WTC11 (cell line): ENCODE data around the gene GLG1. TPM values are rescaled to one million over a fixed set of nuclear protein-coding genes. Genes with fewer than 3 reads are reported as not detected.

Source experiments
- ATAC-seq: fragments of 200-7000 bp; cut with Tn5 transposase; 2 replicates; pipeline ENCODE4 v1.10.0; 2021; ENCODE audit warnings: mild to moderate bottlenecking, moderate library complexity
- CTCF ChIA-PET: fragments of 300-600 bp; sonication (Branson Sonifier 250); formaldehyde crosslinking; loops from one replicate; lab custom pipeline; 2021; ENCODE audit warnings: antibody characterized with exemption; lab: Charles Lee
- POLR2A ChIA-PET: fragments of 350-600 bp; sonication (Branson Sonifier 250); formaldehyde crosslinking; loops from one replicate; lab custom pipeline; 2021; ENCODE audit warnings: antibody characterized with exemption; lab: Charles Lee
- DNase-seq: peaks from one replicate; pipeline ENCODE4 v3.0.0; 2021; ENCODE audit warnings: low spot score
- H3K27ac Mint-ChIP-seq: 2 replicates; pipeline ENCODE4 v1.8.0; 2021; ENCODE audit warnings: mixed read lengths
- H3K27me3 Mint-ChIP-seq: 2 replicates; pipeline ENCODE4 v1.8.0; 2021; ENCODE audit warnings: low read depth, mild to moderate bottlenecking, moderate library complexity, mixed read lengths
- H3K36me3 Mint-ChIP-seq: 2 replicates; pipeline ENCODE4 v1.8.0; 2021; ENCODE audit warnings: mixed read lengths
- H3K4me1 Mint-ChIP-seq: 2 replicates; pipeline ENCODE4 v1.8.0; 2022; ENCODE audit warnings: mixed read lengths
- H3K4me3 Mint-ChIP-seq: 2 replicates; pipeline ENCODE4 v1.8.0; 2021; ENCODE audit warnings: mild to moderate bottlenecking, moderate library complexity, mixed read lengths
- H3K9me3 Mint-ChIP-seq: 2 replicates; pipeline ENCODE4 v1.8.0; 2021; ENCODE audit warnings: mixed read lengths
- CREB1 ChIP-seq: sonication (generic); formaldehyde crosslinking; IDR thresholded peaks from 2 replicates; pipeline ENCODE4 v1.8.0; 2023; ENCODE audit warnings: mild to moderate bottlenecking, missing genetic modification reagents
- EMX1 ChIP-seq: fragments of 250-450 bp; sonication (Bioruptor Pico); IDR thresholded peaks from 2 replicates; pipeline ENCODE4 v1.8.0; 2021; ENCODE audit warnings: mild to moderate bottlenecking
- ESRRA ChIP-seq: sonication (generic); formaldehyde crosslinking; IDR thresholded peaks from 2 replicates; pipeline ENCODE4 v1.8.1; 2022; ENCODE audit warnings: mild to moderate bottlenecking, missing genetic modification reagents, borderline replicate concordance
- FOXJ3 ChIP-seq: sonication (generic); formaldehyde crosslinking; IDR thresholded peaks from 2 replicates; pipeline ENCODE4 v1.9.0; 2021; ENCODE audit warnings: missing genetic modification reagents, mild to moderate bottlenecking, borderline replicate concordance
- FOXK1 ChIP-seq: sonication (generic); formaldehyde crosslinking; IDR thresholded peaks from 2 replicates; pipeline ENCODE4 v1.8.0; 2022; ENCODE audit warnings: mild to moderate bottlenecking, moderate library complexity, missing genetic modification reagents
- GTF2I ChIP-seq: fragments of 250-450 bp; sonication (Bioruptor Pico); conservative IDR thresholded peaks from 2 replicates; pipeline ENCODE4 v1.4.0; 2021; ENCODE audit warnings: mild to moderate bottlenecking
- HMGA2 ChIP-seq: fragments of 250-450 bp; sonication (Bioruptor Pico); IDR thresholded peaks from 2 replicates; pipeline ENCODE4 v1.4.0; 2021; ENCODE audit warnings: mild to moderate bottlenecking, moderate library complexity
- NFYB ChIP-seq: sonication (generic); formaldehyde crosslinking; conservative IDR thresholded peaks from 2 replicates; pipeline ENCODE4 v1.8.0; 2022; ENCODE audit warnings: low read depth, missing genetic modification reagents
- NR3C1 ChIP-seq: sonication (generic); formaldehyde crosslinking; conservative IDR thresholded peaks from 2 replicates; pipeline ENCODE4 v1.8.1; 2023; ENCODE audit warnings: low read depth, mild to moderate bottlenecking, missing genetic modification reagents
- RORB ChIP-seq: fragments of 250-450 bp; sonication (Bioruptor Pico); IDR thresholded peaks from 2 replicates; pipeline ENCODE4 v1.9.0; 2021; ENCODE audit warnings: mild to moderate bottlenecking
- SMAD3 ChIP-seq: sonication (generic); formaldehyde crosslinking; IDR thresholded peaks from 2 replicates; pipeline ENCODE4 v1.8.0; 2022; ENCODE audit warnings: missing genetic modification reagents, mild to moderate bottlenecking, borderline replicate concordance
- SMAD4 ChIP-seq: sonication (generic); formaldehyde crosslinking; IDR thresholded peaks from 2 replicates; pipeline ENCODE4 v1.8.0; 2022; ENCODE audit warnings: mild to moderate bottlenecking, missing genetic modification reagents
- ZNF416 ChIP-seq: fragments of 250-450 bp; sonication (Bioruptor Pico); IDR thresholded peaks from 2 replicates; pipeline ENCODE4 v1.9.0; 2021; ENCODE audit warnings: mild to moderate bottlenecking, inconsistent platforms
- ZNF423 ChIP-seq: fragments of 250-450 bp; sonication (Bioruptor Pico); IDR thresholded peaks from 2 replicates; pipeline ENCODE4 v2.1.2; 2022; ENCODE audit warnings: mild to moderate bottlenecking, moderate library complexity
- total RNA-seq: library from RNA; stranded (reverse); gene quantifications from 3 replicates; pipeline ENCODE4 v1.2.3, GENCODE V29; 2021
- TF ChIP-seq, protein P1 (sequence below): sonication (generic); formaldehyde crosslinking; IDR thresholded peaks from 2 replicates; pipeline ENCODE4 v1.8.0; 2023; ENCODE audit warnings: missing genetic modification reagents, mild to moderate bottlenecking, borderline replicate concordance
- TF ChIP-seq, protein P2 (sequence below): sonication (generic); formaldehyde crosslinking; conservative IDR thresholded peaks from 2 replicates; pipeline ENCODE4 v1.8.1; 2022; ENCODE audit warnings: mild to moderate bottlenecking, missing genetic modification reagents
- TF ChIP-seq, protein P3 (sequence below): fragments of 250-450 bp; sonication (Bioruptor Pico); IDR thresholded peaks from 2 replicates; pipeline ENCODE4 v1.9.0; 2021; ENCODE audit warnings: moderate library complexity, mild to moderate bottlenecking, inconsistent platforms, borderline replicate concordance
- TF ChIP-seq, protein P4 (sequence below): sonication (generic); formaldehyde crosslinking; IDR thresholded peaks from 2 replicates; pipeline ENCODE4 v1.8.0; 2022; ENCODE audit warnings: mild to moderate bottlenecking, missing genetic modification reagents
- TF ChIP-seq, protein P5 (sequence below): sonication (generic); formaldehyde crosslinking; IDR thresholded peaks from 2 replicates; pipeline ENCODE4 v1.8.1; 2022; ENCODE audit warnings: low read depth, missing genetic modification reagents, borderline replicate concordance
- TF ChIP-seq, protein P6 (sequence below): fragments of 200-600 bp; IDR thresholded peaks from 2 replicates; pipeline ENCODE4 v1.8.0; 2022; ENCODE audit warnings: antibody characterized with exemption

The GLG1 gene
- total RNA-seq, 1 experiment from 2014 or later, result 156 TPM

DNA sequence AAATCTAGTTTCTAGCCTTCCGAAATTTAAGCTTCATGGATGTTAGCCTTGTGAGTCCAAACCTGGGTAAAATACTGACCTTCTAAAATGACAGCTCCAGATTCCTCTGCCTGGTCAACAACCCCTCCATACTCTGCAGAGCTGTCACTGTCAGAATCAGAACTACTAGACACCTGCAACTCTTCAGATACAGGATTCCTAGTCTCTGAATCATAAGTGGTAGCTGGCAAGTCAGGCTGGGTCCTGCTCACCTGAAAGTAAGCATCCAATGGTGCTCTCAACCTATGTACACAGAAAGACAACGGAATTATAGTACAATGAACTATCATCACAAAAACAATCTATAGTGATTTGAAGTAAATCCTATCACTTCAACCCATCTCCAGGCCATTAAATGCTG is 44.9 kb upstream of the GLG1 start:
- H3K4me3 Mint-ChIP-seq, result no peak overlapping the region
- ChIA-PET POLR2A (no interaction called here), CTCF (interaction anchor here (1.0 to 1.8 kb wide), 4 partner anchors 15 to 211 kb away, joined by 3 to 11 read pairs (median 4); partner anchors contain the start of gene RFWD3)
- no peak for TF ChIP-seq CREB1 (CRISPR knock-in tag)
- TF ChIP-seq FOXK1 (CRISPR knock-in tag), result no peak
- TF ChIP-seq GTF2I, result no peak
- TF ChIP-seq, protein P1, sequence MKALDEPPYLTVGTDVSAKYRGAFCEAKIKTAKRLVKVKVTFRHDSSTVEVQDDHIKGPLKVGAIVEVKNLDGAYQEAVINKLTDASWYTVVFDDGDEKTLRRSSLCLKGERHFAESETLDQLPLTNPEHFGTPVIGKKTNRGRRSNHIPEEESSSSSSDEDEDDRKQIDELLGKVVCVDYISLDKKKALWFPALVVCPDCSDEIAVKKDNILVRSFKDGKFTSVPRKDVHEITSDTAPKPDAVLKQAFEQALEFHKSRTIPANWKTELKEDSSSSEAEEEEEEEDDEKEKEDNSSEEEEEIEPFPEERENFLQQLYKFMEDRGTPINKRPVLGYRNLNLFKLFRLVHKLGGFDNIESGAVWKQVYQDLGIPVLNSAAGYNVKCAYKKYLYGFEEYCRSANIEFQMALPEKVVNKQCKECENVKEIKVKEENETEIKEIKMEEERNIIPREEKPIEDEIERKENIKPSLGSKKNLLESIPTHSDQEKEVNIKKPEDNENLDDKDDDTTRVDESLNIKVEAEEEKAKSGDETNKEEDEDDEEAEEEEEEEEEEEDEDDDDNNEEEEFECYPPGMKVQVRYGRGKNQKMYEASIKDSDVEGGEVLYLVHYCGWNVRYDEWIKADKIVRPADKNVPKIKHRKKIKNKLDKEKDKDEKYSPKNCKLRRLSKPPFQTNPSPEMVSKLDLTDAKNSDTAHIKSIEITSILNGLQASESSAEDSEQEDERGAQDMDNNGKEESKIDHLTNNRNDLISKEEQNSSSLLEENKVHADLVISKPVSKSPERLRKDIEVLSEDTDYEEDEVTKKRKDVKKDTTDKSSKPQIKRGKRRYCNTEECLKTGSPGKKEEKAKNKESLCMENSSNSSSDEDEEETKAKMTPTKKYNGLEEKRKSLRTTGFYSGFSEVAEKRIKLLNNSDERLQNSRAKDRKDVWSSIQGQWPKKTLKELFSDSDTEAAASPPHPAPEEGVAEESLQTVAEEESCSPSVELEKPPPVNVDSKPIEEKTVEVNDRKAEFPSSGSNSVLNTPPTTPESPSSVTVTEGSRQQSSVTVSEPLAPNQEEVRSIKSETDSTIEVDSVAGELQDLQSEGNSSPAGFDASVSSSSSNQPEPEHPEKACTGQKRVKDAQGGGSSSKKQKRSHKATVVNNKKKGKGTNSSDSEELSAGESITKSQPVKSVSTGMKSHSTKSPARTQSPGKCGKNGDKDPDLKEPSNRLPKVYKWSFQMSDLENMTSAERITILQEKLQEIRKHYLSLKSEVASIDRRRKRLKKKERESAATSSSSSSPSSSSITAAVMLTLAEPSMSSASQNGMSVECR, result no peak
- no peak for TF ChIP-seq EMX1 (CRISPR knock-in tag)
- no peak for TF ChIP-seq HMGA2
- TF ChIP-seq ZNF416 (CRISPR knock-in tag), result no peak
- TF ChIP-seq SMAD3, result no peak
- TF ChIP-seq, protein P2, sequence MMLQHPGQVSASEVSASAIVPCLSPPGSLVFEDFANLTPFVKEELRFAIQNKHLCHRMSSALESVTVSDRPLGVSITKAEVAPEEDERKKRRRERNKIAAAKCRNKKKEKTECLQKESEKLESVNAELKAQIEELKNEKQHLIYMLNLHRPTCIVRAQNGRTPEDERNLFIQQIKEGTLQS (CRISPR knock-in tag), result no peak
- TF ChIP-seq ZNF423 (CRISPR knock-in tag), result no peak
- no peak for TF ChIP-seq FOXJ3
- TF ChIP-seq, protein P3, sequence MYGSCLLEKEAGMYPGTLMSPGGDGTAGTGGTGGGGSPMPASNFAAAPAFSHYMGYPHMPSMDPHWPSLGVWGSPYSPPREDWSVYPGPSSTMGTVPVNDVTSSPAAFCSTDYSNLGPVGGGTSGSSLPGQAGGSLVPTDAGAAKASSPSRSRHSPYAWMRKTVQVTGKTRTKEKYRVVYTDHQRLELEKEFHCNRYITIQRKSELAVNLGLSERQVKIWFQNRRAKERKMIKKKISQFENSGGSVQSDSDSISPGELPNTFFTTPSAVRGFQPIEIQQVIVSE (CRISPR knock-in tag), result no peak
- no peak for TF ChIP-seq NFYB (CRISPR knock-in tag)
- TF ChIP-seq ESRRA (CRISPR knock-in tag), result no peak
- TF ChIP-seq, protein P4, sequence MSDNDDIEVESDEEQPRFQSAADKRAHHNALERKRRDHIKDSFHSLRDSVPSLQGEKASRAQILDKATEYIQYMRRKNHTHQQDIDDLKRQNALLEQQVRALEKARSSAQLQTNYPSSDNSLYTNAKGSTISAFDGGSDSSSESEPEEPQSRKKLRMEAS, result no peak
- TF ChIP-seq RORB (CRISPR knock-in tag), result no peak
- TF ChIP-seq, protein P5, sequence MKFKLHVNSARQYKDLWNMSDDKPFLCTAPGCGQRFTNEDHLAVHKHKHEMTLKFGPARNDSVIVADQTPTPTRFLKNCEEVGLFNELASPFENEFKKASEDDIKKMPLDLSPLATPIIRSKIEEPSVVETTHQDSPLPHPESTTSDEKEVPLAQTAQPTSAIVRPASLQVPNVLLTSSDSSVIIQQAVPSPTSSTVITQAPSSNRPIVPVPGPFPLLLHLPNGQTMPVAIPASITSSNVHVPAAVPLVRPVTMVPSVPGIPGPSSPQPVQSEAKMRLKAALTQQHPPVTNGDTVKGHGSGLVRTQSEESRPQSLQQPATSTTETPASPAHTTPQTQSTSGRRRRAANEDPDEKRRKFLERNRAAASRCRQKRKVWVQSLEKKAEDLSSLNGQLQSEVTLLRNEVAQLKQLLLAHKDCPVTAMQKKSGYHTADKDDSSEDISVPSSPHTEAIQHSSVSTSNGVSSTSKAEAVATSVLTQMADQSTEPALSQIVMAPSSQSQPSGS (CRISPR knock-in tag), result no peak
- TF ChIP-seq SMAD4 (CRISPR knock-in tag), result no peak
- H3K27me3 Mint-ChIP-seq, result no peaks in the 10 kb centered on the region
- ATAC-seq (no peak), DNase-seq (no peak)
- H3K9me3 Mint-ChIP-seq, result no peaks in the 10 kb centered on the region
- no peaks in the 10 kb centered on the region for H3K4me1 Mint-ChIP-seq
- peaks cover 59% of the 10 kb centered on the region for H3K36me3 Mint-ChIP-seq
- peak overlapping the region; percentile 5; the same call in 1 of the 2 replicates for H3K27ac Mint-ChIP-seq

DNA sequence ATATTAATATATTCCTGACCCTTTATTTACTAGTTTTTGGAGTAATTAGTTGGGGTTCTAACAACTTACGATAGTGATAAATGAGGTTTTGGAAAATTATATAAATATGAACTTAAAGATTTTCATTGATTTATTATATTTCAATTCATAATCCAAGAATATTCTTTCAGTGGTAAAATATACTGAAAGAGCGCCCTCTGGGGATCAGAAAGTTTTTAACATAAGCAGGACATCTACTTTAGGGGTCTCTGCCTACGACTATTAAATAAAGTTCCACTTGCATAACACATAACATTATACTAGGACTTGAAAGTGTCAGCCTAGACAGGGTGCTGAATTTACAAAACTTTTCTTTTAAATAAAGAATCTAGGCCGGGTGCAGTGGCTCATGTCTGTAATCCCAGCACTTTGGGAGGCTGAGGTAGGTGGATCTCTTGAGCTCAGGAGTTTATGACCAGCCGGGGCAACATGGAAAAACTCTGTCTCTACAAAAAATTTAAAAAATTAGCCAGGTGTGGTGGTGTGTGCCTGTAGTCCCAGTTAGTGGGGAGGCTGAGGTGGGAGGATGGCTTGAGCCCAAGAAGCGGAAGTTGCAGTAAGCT is 44.2 kb upstream of the GLG1 start:
- Mint-ChIP-seq H3K27me3 (no peaks in the 10 kb centered on the region), H3K4me1 (no peaks in the 10 kb centered on the region), H3K4me3 (no peak overlapping the region), H3K9me3 (no peaks in the 10 kb centered on the region), H3K36me3 (peaks cover 58% of the 10 kb centered on the region), H3K27ac (no peak overlapping the region)
- no peak for TF ChIP-seq NR3C1 (CRISPR knock-in tag)
- TF ChIP-seq, protein P6, sequence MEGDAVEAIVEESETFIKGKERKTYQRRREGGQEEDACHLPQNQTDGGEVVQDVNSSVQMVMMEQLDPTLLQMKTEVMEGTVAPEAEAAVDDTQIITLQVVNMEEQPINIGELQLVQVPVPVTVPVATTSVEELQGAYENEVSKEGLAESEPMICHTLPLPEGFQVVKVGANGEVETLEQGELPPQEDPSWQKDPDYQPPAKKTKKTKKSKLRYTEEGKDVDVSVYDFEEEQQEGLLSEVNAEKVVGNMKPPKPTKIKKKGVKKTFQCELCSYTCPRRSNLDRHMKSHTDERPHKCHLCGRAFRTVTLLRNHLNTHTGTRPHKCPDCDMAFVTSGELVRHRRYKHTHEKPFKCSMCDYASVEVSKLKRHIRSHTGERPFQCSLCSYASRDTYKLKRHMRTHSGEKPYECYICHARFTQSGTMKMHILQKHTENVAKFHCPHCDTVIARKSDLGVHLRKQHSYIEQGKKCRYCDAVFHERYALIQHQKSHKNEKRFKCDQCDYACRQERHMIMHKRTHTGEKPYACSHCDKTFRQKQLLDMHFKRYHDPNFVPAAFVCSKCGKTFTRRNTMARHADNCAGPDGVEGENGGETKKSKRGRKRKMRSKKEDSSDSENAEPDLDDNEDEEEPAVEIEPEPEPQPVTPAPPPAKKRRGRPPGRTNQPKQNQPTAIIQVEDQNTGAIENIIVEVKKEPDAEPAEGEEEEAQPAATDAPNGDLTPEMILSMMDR, result peak; percentile 27; the same call in 1 of the 2 replicates
- ChIA-PET CTCF (interaction anchor here (0.5 to 1.8 kb wide), 5 partner anchors 12 to 211 kb away, joined by 3 to 11 read pairs (median 4); partner anchors contain the start of gene RFWD3), POLR2A (no interaction called here)
- no peak for DNase-seq
- ATAC-seq, result no peak
